ENCODE measurements around the gene CCSER2.

CCSER2 gene

GRCh38 chr10:84460520-84460919 lies 132.1 kb downstream of the CCSER2 start:
- Mint-ChIP-seq H3K27ac (no peak overlapping the region), H3K27me3 (ENCODE audit: low read depth) (no peaks in the 10 kb centered on the region), H3K36me3 (ENCODE audit: low read depth) (peaks cover 59% of the 10 kb centered on the region)

DNA sequence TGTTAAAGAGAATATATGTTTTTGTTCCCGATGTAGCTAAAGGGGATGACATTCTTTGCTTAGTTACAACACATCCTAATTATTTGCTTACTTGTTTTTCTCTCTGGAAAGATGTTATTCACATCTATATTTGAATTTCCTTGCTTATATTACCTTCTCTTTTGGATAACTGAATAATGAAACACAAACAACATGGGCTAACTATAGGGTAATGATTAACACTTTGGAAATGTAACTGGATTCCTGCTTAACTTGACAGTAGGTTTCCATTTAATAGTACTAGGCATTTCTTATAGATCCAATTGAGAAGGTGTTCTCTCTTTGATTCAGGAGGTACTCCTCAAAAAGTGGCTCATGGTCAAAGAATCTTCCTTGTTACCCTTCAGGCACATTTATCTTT lies 141.1 kb downstream of the CCSER2 start:
- peaks cover 2% of the 10 kb centered on the region for H3K9me3 Mint-ChIP-seq
- TF ChIP-seq CTCF (IDR thresholded peaks at IDR 0.05; ENCODE audit: unreplicated experiment in 3 of 3), result no peak
- H3K36me3 Mint-ChIP-seq (ENCODE audit: low read depth), result peaks cover 38% of the 10 kb centered on the region
- peak overlapping the region; percentile 67 to 88 (median 76) for H3K27ac Mint-ChIP-seq
- H3K27me3 Mint-ChIP-seq (ENCODE audit: low read depth), result no peaks in the 10 kb centered on the region
- no peak overlapping the region for H3K4me3 Mint-ChIP-seq
- H3K4me1 Mint-ChIP-seq, result peaks cover 8% of the 10 kb centered on the region

More at GRCh38 chr10:84460520-84460919, 132.1 kb downstream of the CCSER2 start:
- no peak for TF ChIP-seq CTCF (IDR thresholded peaks at IDR 0.05; ENCODE audit: unreplicated experiment in 3 of 3)
- Mint-ChIP-seq H3K9me3 (peaks cover 23% of the 10 kb centered on the region), H3K4me1 (peaks cover 11% of the 10 kb centered on the region), H3K4me3 (no peak overlapping the region)

DNA sequence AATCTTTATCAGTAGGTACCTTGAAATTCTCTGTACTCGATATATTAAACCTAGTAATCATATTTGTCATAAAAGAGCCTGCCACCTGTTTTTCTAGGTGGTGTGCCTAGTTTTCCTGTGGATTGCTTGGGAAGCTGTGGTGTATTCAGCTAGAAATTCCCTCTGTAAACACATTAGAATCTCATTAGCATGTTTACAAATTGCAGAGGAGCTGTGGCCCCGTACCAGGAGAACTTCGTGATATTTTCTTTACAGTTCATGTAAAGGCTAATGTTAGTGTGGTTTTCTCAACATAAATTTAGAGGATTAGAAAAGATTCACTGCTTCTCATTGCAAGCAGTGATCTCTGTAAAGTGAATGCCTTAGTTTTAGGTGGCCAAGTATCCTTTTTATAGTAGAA lies 144.7 kb downstream of the CCSER2 start:
- peaks cover 13% of the 10 kb centered on the region for H3K4me1 Mint-ChIP-seq
- TF ChIP-seq CTCF (IDR thresholded peaks at IDR 0.05; ENCODE audit: unreplicated experiment in 3 of 3), result no peak

DNA sequence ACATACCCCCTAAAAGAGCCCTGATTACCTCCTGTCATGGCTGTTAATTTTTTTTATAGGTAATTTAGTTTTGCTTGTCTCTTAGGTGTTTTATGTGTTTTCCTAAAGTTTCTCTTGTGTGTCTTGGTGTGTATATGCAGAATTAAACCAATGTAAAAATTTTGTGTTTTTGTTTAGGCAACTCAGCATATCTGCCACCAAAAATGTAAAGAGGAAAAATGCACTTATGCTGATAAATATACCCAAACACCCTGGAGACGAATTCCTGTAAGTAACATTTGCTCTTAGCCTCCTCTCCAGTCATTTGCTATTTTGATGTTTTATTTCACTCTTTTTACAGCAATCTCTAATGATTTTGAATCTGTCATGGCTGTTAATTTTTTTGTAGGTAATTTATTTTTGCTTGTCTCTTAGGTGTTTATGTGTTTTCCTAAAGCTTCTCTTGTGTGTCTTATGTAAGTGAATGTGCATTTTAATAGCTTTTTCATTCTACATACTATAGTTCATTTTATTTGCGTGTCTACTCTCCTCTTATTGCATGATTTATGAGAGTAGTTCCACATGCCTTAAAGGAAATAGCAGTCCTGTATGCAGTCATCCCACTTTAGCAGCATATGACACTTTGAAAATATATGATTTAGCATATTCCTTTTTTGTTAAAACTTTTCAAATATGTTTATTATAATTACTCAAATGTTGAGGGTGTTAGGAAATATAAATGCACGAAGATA lies 149.2 kb downstream of the CCSER2 start:
- TF ChIP-seq CTCF (IDR thresholded peaks at IDR 0.05; ENCODE audit: unreplicated experiment in 3 of 3), result no peak
- Mint-ChIP-seq H3K4me3 (no peak overlapping the region), H3K36me3 (ENCODE audit: low read depth) (peaks cover 28% of the 10 kb centered on the region), H3K4me1 (peaks cover 5% of the 10 kb centered on the region), H3K27ac (peak overlapping the region in 2 of 3 experiments; percentile 38 to 66), H3K9me3 (no peaks in the 10 kb centered on the region), H3K27me3 (ENCODE audit: low read depth) (no peaks in the 10 kb centered on the region)

More for the DNA sequence above, 144.7 kb downstream of the CCSER2 start:
- H3K9me3 Mint-ChIP-seq, result no peaks in the 10 kb centered on the region
- H3K4me3 Mint-ChIP-seq, result no peak overlapping the region
- H3K36me3 Mint-ChIP-seq (ENCODE audit: low read depth), result peaks cover 17% of the 10 kb centered on the region
- H3K27ac Mint-ChIP-seq, result no peak overlapping the region
- H3K27me3 Mint-ChIP-seq (ENCODE audit: low read depth), result no peaks in the 10 kb centered on the region

- Mint-ChIP-seq H3K4me3 (no peak overlapping the region), H3K9me3 (no peaks in the 10 kb centered on the region), H3K27ac (no peak overlapping the region), H3K36me3 (ENCODE audit: low read depth) (peaks cover 28% of the 10 kb centered on the region), H3K4me1 (peaks cover 5% of the 10 kb centered on the region), H3K27me3 (ENCODE audit: low read depth) (no peaks in the 10 kb centered on the region)
- no peak for TF ChIP-seq CTCF (IDR thresholded peaks at IDR 0.05; ENCODE audit: unreplicated experiment in 3 of 3)
Measured at GRCh38 chr10:84478151-84478550, 149.8 kb downstream of the CCSER2 start.

DNA sequence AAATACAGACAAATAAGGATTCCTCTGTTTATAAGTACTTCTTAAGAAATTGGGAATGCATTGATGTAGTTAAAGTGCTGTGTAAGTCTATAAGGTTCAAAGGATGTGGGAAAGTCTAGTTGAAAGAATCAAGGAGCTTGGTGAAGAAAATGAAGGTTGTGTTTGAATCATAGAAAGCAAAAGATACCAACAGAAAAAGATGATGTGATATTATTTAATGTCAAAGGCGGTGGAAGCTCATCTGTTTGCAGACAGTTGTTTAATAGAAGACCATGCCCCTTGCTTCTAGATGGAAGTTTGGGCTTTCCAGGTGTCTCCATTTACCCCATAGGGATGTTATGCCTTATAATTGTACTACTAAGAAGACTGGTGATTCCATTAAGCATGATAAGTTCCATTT lies 150.3 kb downstream of the CCSER2 start:
- H3K36me3 Mint-ChIP-seq (ENCODE audit: low read depth), result peaks cover 28% of the 10 kb centered on the region
- H3K27ac Mint-ChIP-seq, result peak overlapping the region in 1 of 3 experiments; percentile 8
- peaks cover 5% of the 10 kb centered on the region for H3K4me1 Mint-ChIP-seq
- H3K9me3 Mint-ChIP-seq, result no peaks in the 10 kb centered on the region
- H3K27me3 Mint-ChIP-seq (ENCODE audit: low read depth), result no peaks in the 10 kb centered on the region
- no peak for TF ChIP-seq CTCF (IDR thresholded peaks at IDR 0.05; ENCODE audit: unreplicated experiment in 3 of 3)
- H3K4me3 Mint-ChIP-seq, result no peak overlapping the region
